Glutamatergic neuron (in vitro differentiated cells): ENCODE data around the gene RPS3. TPM values are rescaled to one million over a fixed set of nuclear protein-coding genes. Genes with fewer than 3 reads are reported as not detected.

Source experiments
- DNase-seq: peaks from one replicate; pipeline ENCODE4 v3.0.0; 2022
- H3K27ac Mint-ChIP-seq: one replicate; pipeline ENCODE4 v1.8.0; 2020; ENCODE audit warnings: mild to moderate bottlenecking, mixed read lengths, inconsistent platforms; ENCODE audit not compliant: unreplicated experiment
- H3K27me3 Mint-ChIP-seq: one replicate; pipeline ENCODE4 v1.8.0; 2020; ENCODE audit warnings: mild to moderate bottlenecking, moderate library complexity, mixed read lengths, inconsistent platforms; ENCODE audit not compliant: unreplicated experiment
- H3K36me3 Mint-ChIP-seq: one replicate; pipeline ENCODE4 v1.8.0; 2020; ENCODE audit warnings: mild to moderate bottlenecking, mixed read lengths, inconsistent platforms; ENCODE audit not compliant: unreplicated experiment
- H3K4me1 Mint-ChIP-seq: one replicate; pipeline ENCODE4 v1.8.0; 2020; ENCODE audit warnings: mild to moderate bottlenecking, low read depth, mixed read lengths, inconsistent platforms; ENCODE audit not compliant: unreplicated experiment
- H3K4me3 Mint-ChIP-seq: one replicate; pipeline ENCODE4 v1.8.0; 2020; ENCODE audit warnings: mild to moderate bottlenecking, mixed read lengths, inconsistent platforms; ENCODE audit not compliant: unreplicated experiment
- H3K9me3 Mint-ChIP-seq: one replicate; pipeline ENCODE4 v1.8.0; 2020; ENCODE audit warnings: mild to moderate bottlenecking, moderate library complexity, mixed read lengths, inconsistent platforms; ENCODE audit not compliant: unreplicated experiment
- CTCF ChIP-seq: fragments of 200-600 bp; sonication (generic); IDR thresholded peaks from one replicate; pipeline ENCODE4 v1.5.0; 2021; ENCODE audit not compliant: partially characterized antibody, unreplicated experiment
- total RNA-seq: library from RNA; stranded (reverse); fragmentation: NEBNext Ultra II Directional; extraction: Animal tissue kit (Norgen Biotek cat#: 25700); gene quantifications from one replicate; pipeline ENCODE4 v1.2.1, GENCODE V29; 2021; ENCODE audit not compliant: unreplicated experiment

Gene RPS3
- total RNA-seq, 1 donor from 2014 or later: 1,391 TPM

GRCh38 chr11:75427181-75427580, 27.9 kb downstream of the RPS3 start:
- no peak for DNase-seq
- no peak overlapping the region for H3K4me3 Mint-ChIP-seq
- no peak for TF ChIP-seq CTCF
- peaks cover 27% of the 10 kb centered on the region for H3K4me1 Mint-ChIP-seq
- H3K9me3 Mint-ChIP-seq: peaks cover 17% of the 10 kb centered on the region
- peaks cover 16% of the 10 kb centered on the region for H3K36me3 Mint-ChIP-seq
- peaks cover 25% of the 10 kb centered on the region for H3K27me3 Mint-ChIP-seq
- no peak overlapping the region for H3K27ac Mint-ChIP-seq

GRCh38 chr11:75428281-75428724, 29.0 kb downstream of the RPS3 start:
- Mint-ChIP-seq H3K4me1 (peaks cover 19% of the 10 kb centered on the region), H3K9me3 (peaks cover 25% of the 10 kb centered on the region), H3K27me3 (peaks cover 33% of the 10 kb centered on the region), H3K27ac (no peak overlapping the region), H3K4me3 (no peak overlapping the region), H3K36me3 (peaks cover 16% of the 10 kb centered on the region)
- no peak for TF ChIP-seq CTCF
- no peak for DNase-seq

- H3K4me1 Mint-ChIP-seq: peaks cover 17% of the 10 kb centered on the region
- H3K27me3 Mint-ChIP-seq: peaks cover 35% of the 10 kb centered on the region
- H3K27ac Mint-ChIP-seq: peak overlapping the region; percentile 70
- DNase-seq: no peak
- H3K4me3 Mint-ChIP-seq: peak overlapping the region; percentile 79
- H3K36me3 Mint-ChIP-seq: peaks cover 16% of the 10 kb centered on the region
- H3K9me3 Mint-ChIP-seq: peaks cover 26% of the 10 kb centered on the region
- TF ChIP-seq CTCF: no peak
Measured at GRCh38 chr11:75428989-75429640, 29.8 kb downstream of the RPS3 start.

GRCh38 chr11:75429641-75429901, 30.3 kb downstream of the RPS3 start:
- Mint-ChIP-seq H3K9me3 (peaks cover 26% of the 10 kb centered on the region), H3K36me3 (peaks cover 16% of the 10 kb centered on the region), H3K27me3 (peaks cover 35% of the 10 kb centered on the region), H3K4me3 (peak overlapping the region; percentile 79), H3K4me1 (peaks cover 13% of the 10 kb centered on the region), H3K27ac (peak overlapping the region; percentile 70)
- DNase-seq: no peak
- TF ChIP-seq CTCF: no peak

- peak; percentile 68 for DNase-seq
- peak overlapping the region; percentile 90 for H3K27ac Mint-ChIP-seq
- peaks cover 13% of the 10 kb centered on the region for H3K4me1 Mint-ChIP-seq
- peak overlapping the region; percentile 90 for H3K4me3 Mint-ChIP-seq
- H3K36me3 Mint-ChIP-seq: peaks cover 16% of the 10 kb centered on the region
- H3K27me3 Mint-ChIP-seq: peaks cover 37% of the 10 kb centered on the region
- TF ChIP-seq CTCF: no peak
- H3K9me3 Mint-ChIP-seq: peaks cover 28% of the 10 kb centered on the region
Measured at GRCh38 chr11:75429902-75430713, 30.8 kb downstream of the RPS3 start.
